ENCODE measurements around the gene CHL1. TPM values are rescaled to one million over a fixed set of nuclear protein-coding genes. Genes with fewer than 3 reads are reported as not detected.

Gene CHL1
- total and polyA plus RNA-seq, 2 experiments from 2014 or later: 1.4 to 1.9 TPM

GRCh38 chr3:420584-420983 lies 224.0 kb downstream of the CHL1 start:
- no peak for ATAC-seq
- no peak overlapping the region for H3K4me2 ChIP-seq

GRCh38 chr3:425079-425478 lies 228.5 kb downstream of the CHL1 start:
- H3K79me2 ChIP-seq (replicated peaks; ENCODE audit: insufficient read depth): no peaks in the 10 kb centered on the region
- H3K36me3 ChIP-seq (ENCODE audit: insufficient read depth): no peaks in the 10 kb centered on the region
- H3K27ac ChIP-seq (ENCODE audit: low read depth): no peak overlapping the region
- no peak for TF ChIP-seq POLR2AphosphoS5 (IDR thresholded peaks at IDR 0.05; ENCODE audit: low read depth)
- no peak for TF ChIP-seq ZNF462 (CRISPR knock-in tag; IDR thresholded peaks at IDR 0.05)
- no peak for TF ChIP-seq NANOG (IDR thresholded peaks at IDR 0.05; ENCODE audit: borderline replicate concordance)
- Mint-ChIP-seq H3K36me3 (ENCODE audit: low read depth) (peaks cover 21% of the 10 kb centered on the region; the same call in 2 of the 3 replicates), H3K9me3 (peaks cover 94% of the 10 kb centered on the region), H3K27ac (no peak overlapping the region), H3K4me1 (no peaks in the 10 kb centered on the region), H3K27me3 (ENCODE audit: insufficient read depth, low read depth, poor library complexity) (no peaks in the 10 kb centered on the region), H3K4me3 (no peak overlapping the region)
- ATAC-seq: no peak
- no peaks in the 10 kb centered on the region for H4K20me1 ChIP-seq (replicated peaks; ENCODE audit: insufficient read depth)
- no peaks in the 10 kb centered on the region for H3K9me2 ChIP-seq (ENCODE audit: insufficient read depth)
- DNase-seq (ENCODE audit: low spot score): no peak
- H2AFZ ChIP-seq: no peak overlapping the region
- no peak overlapping the region for H3K4me3 ChIP-seq
- H3F3A ChIP-seq (replicated peaks; ENCODE audit: low read depth): no peaks in the 10 kb centered on the region
- no peaks in the 10 kb centered on the region for H3K4me1 ChIP-seq (ENCODE audit: insufficient read depth)
- H3K27me3 ChIP-seq (ENCODE audit: insufficient read depth): peaks cover 31% of the 10 kb centered on the region
- no peak overlapping the region for H3K4me2 ChIP-seq

More at GRCh38 chr3:420584-420983, 224.0 kb downstream of the CHL1 start:
- TF ChIP-seq REST (IDR thresholded peaks at IDR 0.05; ENCODE audit: unreplicated experiment) (no peak), EZH2phosphoT487 (IDR thresholded peaks at IDR 0.05; ENCODE audit: unreplicated experiment) (no peak), ZNF331 (CRISPR knock-in tag; IDR thresholded peaks at IDR 0.05; ENCODE audit: low read depth) (no peak)
- Histone ChIP-seq H3K4me3 (no peak overlapping the region), H4K20me1 (replicated peaks; ENCODE audit: insufficient read depth) (0 out of 2 replicates have a peak, but pooled peaks cover 6% of the 10 kb centered on the region), H3F3A (replicated peaks; ENCODE audit: low read depth) (no peaks in the 10 kb centered on the region), H2AFZ (no peak overlapping the region), H3K79me2 (replicated peaks; ENCODE audit: insufficient read depth) (no peaks in the 10 kb centered on the region), H3K9me2 (ENCODE audit: insufficient read depth) (no peaks in the 10 kb centered on the region), H3K36me3 (ENCODE audit: insufficient read depth) (no peaks in the 10 kb centered on the region), H3K27me3 (ENCODE audit: insufficient read depth) (peaks cover 76% of the 10 kb centered on the region), H3K27ac (ENCODE audit: low read depth) (no peak overlapping the region), H3K4me1 (ENCODE audit: insufficient read depth) (no peaks in the 10 kb centered on the region)
- no peak overlapping the region for H3K27ac Mint-ChIP-seq
- peaks cover 30% of the 10 kb centered on the region; the same call in 2 of the 3 replicates for H3K36me3 Mint-ChIP-seq (ENCODE audit: low read depth)
- no peak overlapping the region for H3K4me3 Mint-ChIP-seq
- DNase-seq (ENCODE audit: low spot score): no peak
- H3K9me3 Mint-ChIP-seq: peaks cover 95% of the 10 kb centered on the region
- H3K4me1 Mint-ChIP-seq: no peaks in the 10 kb centered on the region
- H3K27me3 Mint-ChIP-seq (ENCODE audit: insufficient read depth, low read depth, poor library complexity): peaks cover 2% of the 10 kb centered on the region
